NCI-H1417 treated with DMSO at 0.1 percent for 48 hours (cell line): ENCODE measurements around the gene PLA2G4E.

Experiments
- DNase-seq: peaks from one replicate; lab custom pipeline; 2025; lab: John Stamatoyannopoulos, UW

PLA2G4E gene

DNA sequence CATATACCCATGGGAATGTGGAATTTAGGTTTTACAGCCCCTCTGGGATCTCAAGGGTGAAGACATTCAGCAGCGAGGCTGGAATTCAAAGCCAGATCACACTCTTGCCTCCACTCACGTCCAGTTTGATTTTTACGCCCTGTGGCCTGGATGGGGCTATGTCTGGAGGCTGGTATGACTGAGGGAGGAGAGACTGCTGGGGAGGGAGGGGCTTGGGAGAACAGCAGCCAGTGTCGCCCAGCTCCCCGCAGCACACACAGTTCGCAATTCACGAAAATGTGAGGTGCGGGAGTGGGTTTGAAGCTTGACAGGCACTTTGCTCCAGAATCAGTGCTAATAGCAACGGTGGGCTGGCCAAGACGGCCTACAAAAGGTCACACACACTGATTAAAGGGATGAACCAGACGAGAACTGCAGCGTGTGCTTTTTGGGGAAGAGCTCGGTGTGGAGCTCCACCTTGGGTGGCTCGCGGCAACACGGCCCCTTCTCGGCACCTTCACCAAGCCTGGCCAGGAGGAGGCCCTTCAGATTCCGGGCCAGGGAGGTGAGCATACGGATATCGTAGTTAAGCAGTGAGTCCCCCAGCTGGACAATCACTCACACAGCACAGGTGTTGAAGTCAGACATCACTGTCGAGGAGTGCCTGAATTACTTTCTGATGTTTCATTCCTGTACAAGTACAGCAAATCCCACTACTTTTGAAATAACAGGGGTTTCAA, 64.9 kb downstream of the PLA2G4E start:
- DNase-seq = no peak

DNA sequence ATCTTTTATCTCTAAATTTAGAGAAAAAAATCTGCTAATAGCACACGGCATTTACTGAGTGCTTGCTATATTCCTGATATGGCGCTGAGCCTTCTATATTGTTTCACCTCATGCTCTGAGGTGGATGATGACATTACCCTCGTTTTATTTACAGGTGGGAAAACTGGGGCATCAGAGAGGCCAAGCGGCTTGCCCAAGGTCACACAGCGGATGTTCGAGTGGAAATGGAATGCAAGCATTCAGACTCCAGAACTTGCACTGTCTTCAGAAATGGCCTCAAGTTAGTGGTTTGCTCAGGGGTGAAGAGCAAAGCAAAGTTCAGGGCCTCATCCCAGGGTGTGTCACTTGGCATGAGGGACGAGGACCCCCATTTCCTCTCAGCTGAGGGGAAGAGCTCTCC, 65.7 kb downstream of the PLA2G4E start:
- DNase-seq = no peak

DNA sequence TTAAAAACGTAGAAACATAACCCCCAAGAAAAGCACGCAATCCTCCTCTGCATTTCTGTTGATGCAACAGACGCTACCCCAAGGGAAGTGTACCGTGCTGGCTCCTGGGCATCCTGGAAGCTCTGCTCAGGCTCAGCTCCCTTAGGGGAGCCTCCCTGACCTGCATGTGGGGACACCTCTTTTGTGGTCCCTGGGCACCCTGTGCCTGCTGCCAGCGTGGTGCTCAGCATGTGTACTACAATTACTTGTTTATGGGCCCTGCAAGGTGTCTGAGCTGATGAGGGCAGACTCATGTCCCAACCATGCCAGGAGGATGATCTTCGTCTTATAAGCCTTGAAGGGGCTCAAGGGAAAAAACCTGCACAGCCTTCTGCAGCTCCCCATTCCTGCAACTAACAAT, 66.8 kb downstream of the PLA2G4E start:
- no peak for DNase-seq

DNA sequence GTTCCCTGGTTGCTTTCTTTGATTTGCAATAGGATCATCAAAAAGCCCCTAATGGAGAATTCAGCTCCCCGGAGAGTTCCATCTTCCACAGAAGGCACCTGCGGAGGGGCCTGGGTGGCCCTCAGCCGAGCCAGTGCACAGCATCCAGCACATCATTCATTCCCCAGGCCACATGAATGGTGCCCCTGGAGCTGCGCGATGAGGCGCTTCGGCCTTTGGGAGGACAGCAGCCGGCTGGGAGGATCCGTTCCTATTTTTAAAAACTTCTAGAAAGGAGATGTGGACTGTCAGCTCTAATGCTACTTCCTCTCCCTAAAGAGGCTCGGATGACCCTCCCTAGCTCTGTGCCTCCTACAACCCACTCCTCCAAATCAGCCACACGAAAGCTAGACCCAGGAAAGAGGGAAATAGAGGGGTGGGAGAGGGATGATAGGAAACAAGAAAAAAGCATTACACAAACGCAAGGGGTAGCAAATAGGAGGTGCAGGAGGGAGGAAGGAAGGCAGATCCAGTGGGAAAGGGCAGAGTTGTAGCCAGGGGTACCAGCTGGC, 68.8 kb downstream of the PLA2G4E start:
- no peak for DNase-seq

DNA sequence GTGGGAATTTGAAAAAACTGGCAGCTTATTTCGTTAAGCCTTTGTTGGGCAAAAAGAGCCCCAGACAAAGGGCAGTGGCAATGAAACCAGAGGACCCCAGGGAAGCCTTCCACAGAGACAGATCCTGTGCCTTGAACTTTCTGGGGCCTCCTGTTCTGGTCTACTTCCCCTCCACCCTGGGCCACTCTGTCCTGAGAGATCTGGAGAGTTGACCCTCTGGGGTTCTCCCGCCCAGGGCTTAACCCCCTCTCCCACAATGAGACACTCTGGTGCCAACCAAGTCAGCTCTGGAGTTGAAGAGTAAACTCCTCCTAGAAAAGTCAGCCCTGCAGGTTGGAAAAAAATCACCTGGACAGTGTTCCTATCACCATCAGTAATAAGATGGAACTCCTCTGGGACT, 69.3 kb downstream of the PLA2G4E start:
- DNase-seq = no peak

DNA sequence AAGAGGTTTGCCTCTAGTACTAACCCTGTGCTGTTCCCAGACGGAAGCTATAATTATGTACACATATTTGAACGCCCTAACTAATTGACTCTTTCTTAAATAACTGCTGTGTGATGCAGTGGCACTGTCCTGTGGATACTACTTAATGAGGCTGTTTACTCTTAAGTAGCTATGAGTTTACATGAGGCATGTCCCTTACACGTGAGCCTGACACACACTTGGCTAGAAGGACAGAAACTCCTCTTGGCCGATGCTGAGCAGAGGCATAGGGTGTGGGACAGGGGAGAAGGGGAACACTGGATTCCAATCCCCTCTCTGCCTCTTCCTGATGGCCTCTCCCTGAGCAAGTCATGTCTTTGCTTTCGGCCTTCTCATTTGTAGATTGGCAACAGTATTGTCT, 70.4 kb downstream of the PLA2G4E start:
- no peak for DNase-seq

DNA sequence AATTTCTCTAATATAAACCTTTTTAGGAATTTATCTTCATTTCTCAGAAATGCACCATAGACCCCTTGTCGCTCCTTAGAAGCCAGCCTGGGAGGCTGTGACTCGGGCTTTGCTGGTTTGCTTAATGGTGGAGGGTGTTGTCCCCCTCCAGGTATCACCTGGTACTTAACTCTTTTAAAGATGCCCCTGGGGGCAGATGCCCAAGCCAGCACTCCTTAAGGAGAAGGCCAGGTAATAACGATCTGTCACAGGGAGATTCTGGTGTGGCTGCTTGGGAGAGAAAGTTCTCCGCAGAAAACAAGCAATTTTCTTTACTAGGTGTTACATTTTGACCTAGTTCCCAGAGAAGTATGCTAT, 70.7 kb downstream of the PLA2G4E start:
- DNase-seq = no peak

DNA sequence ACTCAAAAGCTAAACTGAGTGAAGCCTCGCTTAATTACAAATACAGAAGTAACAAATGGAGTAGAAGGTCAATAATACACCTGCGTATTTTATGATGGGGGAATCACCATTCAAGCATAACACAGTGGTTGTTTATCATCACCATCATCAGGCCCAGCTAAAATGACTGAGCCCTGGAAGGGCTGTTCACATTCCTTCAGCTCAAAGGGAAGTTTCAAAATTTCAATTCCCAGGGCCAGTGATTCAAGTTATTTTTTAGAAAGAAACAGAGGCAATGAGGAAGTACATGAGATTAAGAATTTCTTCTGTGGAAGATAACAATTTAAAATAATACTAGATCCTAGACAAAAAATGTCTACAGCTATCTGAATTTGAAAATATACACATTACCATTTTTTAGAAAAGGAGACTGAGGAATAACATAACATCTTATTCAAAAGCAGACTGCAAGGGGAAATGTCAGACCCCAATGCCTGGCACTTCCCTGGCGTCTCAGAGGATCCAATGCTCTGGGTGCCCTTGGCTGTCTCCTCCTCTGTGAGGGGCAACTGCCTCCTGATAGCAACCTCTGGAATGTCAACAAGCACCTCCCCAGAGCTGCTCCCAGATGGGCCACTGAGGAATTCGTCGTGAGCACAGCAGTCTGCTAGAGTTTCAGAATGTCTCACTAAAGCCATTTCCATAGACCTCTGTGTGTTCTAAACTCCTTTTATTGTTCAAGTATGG, 71.3 kb downstream of the PLA2G4E start:
- DNase-seq = no peak

DNA sequence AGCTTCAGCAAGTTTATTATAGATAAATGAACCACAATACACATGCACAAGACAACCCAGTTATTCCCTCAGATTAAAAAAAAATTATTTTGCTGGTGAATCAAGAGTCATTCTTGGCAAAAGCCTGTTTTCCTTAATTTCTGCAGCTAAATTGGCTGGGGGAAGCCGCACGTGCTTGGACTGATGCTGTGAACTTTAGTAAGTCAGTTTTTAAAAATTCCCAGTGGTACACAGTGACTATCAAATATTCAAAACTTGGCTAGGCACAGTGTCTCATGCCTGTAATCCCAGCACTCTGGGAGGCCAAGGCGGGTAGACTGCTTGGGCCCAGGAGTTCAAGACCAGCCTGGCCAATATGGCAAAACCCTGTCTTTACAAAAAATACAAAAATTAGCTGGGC, 72.4 kb downstream of the PLA2G4E start:
- no peak for DNase-seq

DNA sequence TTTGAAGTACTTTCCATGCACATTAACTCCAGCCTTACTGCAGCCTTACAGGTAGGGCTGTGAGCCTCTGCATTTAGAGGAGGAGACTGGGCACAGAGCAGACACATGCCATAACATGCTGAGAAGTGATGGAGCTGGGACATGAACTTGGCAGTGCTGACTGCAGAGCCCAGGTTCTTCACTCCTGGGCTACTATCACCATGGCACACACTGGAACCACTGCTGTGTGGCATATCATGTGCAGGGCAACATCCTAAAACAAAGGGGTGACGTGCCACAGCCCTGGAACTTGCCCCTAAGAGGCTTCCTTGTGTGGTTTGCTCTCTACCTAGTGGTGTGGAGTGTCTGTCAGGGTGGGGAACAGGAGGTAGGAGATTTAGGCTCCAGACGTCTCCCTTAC, 73.9 kb downstream of the PLA2G4E start:
- no peak for DNase-seq

DNA sequence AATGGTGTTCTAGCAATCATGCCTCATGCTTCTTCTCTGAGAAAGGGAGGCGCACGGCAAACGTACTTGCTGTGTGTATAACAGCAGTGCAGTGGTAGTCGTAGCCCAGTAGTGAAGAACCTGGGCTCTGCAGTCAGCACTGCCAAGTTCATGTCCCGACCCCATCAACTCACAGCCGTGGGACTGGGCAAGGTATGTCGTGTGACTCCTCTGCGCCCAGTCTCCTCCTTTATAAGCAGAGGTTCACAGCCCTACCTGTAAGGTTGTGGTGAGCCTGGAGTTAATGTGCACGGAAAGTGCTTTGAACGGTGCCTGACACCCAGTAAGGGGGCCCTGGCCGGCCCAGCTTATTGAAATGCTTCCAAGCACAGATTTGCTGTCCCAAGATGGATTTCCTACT, 75.1 kb downstream of the PLA2G4E start:
- DNase-seq = no peak

DNA sequence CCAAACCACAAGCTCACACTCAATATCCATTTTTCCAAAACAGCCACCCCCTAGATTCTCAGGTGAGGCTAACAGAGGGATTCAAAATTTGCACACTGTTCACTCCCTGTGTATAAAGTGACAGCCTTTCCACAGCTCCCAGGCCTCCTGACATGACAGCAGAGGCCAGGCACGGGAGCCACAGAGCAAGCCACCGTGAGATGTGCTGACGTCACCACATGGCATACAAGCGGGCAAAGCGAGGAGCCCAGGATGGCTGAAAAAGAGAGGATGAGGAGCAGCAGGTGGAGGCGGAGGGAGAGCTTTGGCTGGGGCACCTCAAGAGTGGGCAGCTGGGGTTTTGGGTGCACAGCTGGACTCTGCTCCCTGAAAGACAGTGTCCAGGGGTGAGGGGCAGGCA, 75.6 kb downstream of the PLA2G4E start:
- no peak for DNase-seq

DNA sequence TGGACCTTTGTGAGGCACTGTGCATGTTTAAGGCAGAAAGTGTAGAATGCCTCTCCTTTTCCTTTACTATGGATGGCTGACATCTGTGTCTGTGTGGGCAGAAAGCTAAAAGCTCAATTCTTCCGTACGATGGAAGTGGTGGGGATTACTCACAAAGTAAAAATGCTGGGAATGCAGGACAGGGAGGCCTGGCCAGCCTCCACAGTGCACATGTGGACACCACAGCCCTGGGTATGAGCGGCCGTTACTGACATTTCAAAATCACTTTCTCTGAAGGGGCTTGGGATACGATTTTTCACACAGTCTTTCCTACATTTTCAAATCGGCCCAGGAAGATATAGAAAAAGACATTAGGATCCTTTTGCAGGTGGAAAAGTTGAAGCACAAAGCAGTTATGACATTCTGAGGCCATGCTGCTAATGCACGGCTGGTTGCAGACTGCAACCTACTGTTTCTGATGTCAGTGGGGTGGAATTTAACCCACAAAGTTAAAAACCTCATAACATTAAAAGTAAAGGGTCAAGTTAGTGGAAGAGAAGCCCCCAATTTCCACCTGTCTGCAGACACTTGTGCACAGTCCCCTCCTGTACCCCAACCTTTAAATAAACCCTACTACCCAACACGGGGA, 76.4 kb downstream of the PLA2G4E start:
- no peak for DNase-seq

DNA sequence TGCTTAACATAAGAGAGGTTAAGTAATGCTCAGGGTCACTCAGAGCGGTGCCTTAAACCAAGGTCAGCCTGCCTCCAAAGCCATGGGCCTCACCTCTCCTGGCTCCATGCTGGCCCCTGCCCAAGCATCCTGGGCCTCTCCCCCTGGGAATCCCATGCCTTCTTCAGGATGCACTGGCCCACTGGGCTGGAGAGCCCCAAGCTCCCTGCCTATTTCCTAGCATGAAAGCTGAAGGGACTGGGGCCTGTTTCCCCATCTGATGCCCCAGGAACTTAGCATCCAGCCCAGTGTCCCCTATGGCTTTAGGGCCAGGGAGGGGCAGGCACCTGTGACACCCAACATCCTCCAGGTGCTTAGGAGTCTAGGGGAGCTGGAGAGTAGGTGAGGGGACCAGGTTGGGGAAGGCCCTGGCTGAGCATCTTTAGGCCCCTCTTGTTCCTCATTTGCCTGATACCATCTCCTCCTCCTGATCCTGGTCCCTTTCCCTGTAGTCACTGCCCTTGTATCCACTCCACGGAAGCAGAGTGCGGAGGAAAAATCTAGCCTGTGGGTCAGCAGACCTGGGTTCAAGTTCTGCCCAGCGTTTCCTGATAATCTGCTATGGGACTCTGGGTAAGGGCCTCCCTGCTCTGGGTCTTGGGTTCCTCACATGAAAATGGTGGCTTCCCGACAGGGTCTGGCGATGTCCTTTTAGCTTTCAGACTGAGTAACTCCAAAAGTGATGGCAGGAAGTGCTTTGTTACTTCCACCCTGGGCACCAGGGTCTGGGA, 77.1 kb downstream of the PLA2G4E start:
- DNase-seq = no peak

DNA sequence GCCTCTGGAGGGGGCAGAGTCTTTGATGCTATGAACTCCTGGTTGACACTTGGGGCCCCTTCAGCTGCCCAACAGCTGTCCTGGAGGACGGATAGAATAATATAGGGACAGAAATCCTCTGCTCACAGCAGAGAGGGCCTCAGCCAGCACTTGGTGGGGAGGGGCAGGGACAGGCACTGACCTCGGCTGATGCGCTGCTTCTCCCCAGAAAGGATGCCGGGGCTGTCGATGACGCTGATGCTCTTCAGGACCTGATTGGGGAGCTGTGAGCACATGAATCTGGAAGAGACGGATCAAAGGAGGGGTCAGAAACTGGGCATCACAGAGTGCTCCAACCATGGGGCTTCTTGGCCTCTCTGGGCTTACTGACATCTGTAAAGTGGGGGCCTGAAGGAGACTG, 78.0 kb downstream of the PLA2G4E start:
- DNase-seq = no peak

DNA sequence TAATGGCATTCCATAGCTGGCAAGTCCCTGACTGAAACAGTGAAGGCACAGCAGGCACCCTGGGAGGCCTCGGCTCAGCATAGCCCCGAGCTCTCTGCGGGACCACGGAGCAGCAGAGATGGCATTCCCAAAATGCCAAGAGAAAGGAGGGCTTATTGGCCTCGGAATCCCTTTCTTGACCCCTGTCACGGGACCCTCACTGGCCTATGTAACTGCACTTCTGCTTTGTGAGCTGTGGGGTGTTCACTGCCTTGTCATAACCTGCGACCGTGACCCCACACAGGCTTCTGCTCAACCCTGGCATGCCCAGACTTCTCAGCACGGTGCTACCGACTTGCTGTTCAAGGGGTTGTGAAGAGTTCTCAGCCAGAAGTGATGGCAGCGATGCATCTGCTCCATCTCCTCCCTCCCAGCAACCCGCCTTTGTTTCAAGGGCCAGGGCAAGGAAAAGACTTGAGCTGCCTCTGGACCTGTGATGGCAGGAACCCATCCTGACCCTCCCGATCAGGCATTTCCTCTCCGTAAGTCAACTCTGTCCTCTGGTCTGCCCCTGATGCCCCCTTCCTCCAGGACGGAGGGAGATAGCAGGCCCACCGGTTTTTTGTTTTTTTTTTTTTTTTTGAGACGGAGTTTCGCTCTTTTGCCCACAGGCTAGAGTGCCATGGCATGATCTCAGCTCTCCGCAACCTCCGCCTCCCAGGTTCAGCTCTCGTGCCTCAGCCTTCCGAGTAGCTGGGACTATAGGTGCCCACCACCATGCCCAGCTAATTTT, 79.0 kb downstream of the PLA2G4E start:
- DNase-seq = no peak

DNA sequence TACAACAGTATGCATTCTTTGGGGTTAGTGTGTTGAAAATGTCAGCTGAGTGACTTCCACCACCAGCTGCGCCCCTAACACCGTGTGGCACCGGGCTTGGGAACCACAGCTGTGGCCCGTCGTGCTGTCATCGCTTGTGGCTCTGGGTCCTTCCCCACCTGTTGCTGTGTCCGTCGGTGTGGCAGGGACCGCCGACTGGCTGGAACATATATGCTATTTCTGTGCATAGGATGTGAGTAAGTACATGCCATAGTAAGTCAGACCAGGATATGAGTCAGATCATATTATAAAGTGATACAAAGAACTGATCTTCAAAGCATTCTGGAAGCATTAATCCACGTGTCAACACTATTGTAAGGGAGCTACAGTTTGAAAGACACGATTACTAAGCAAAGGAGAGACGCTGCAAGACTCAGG, 80.4 kb downstream of the PLA2G4E start:
- DNase-seq = no peak

DNA sequence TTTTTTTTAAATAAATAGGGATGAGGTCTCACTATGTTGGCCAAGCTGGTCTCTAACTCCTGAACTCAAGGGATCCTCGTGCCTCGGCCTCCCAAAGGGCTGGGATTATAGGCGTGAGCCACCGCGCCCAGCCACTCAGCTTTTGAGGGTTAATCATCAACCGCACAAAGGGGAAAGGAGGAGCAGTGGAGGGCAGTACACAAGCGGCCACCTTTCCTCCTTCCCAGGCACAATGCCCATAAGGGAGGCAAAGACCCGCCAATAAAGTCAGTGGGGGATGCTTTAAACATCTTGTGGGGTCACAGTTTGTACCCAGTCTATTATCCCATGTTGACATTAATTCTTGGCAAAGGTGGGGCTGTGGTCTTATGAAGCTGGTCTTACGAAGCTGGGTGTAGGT, 80.9 kb downstream of the PLA2G4E start:
- no peak for DNase-seq

DNA sequence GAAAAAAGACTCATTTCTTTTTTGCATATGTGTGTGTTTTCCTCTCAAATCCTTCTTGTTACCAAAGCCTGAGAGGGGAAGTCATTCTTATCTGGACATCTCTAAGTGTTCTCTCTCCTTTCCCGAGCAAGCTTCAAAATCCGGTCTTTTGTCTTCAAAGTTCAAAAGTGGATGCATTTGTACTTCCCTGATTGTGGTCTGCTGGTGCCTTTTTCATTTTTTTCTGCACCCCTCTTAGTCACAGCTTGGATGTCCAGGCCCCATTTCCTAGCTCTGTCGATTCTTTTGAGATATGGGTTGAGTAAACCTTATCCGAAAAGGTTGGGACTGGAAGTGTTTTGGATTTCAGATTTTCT, 83.3 kb downstream of the PLA2G4E start:
- DNase-seq = no peak

DNA sequence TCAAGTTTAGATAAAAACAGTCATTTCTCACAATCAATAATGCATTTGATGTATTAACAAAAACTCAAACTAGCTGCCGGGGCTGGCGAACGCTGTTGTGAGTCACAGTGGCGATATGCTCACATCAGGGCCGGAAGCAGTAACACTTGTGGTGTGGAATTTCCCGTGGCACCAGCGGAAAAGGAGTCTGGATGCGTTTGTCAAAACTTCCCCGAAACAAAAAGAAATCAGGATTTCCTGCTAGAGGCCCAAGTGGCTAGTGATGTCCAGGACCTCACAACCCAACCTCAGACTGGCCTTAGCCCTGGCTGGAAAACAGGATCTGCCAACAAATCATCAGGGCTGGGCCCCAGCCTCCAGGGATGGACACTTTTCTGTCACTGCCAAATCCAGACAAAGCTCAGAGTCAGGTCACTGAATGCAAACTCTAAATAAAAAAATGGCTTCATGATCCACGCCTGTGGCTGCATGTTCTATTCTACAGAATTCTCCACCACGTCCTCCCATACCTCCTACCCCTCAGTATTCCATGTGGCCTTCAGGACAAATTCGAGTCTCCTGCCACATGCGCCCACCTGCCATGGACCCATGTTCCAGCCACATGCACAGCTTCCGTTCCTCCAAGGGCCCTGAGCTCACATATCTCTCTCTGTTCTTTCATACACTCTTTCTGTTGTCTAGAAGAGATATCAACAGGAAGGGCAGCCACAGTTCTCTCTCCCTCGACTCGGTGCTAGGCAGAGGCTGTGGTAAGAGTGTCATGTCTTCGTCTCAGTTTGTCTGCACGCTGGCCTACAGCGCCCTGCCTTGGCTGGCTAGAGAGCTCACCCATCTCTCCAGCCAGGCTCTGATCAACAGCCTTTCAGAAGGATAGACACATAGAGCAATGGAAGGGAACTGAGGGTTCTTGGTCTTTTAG, 83.9 kb downstream of the PLA2G4E start:
- no peak for DNase-seq

DNA sequence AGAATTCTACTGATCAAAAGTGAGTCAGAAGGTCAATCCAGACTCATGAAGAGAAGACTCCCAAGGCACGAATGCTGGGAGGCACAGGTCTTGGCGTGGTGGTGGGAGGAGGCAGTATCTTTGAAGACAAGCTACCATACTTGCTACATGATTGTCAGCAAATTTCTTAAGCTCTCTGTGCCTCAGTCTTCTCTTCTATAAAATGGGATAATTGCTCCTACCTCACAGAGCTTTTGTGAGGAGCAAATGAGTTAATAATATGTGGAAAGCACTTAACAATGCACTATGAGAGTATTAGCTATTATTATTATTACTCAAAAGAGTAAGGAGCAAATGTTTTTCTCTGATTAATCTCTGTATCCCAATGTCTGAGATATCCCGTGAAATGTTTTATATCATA, 84.7 kb downstream of the PLA2G4E start:
- no peak for DNase-seq
